WI38 (cell line): ENCODE results near the gene HEPHL1.

Experiments
- H3K4me3 ChIP-seq: 2 replicates; pipeline ENCODE4 v1.5.1; 2011; ENCODE audit warnings: low read depth, mild to moderate bottlenecking, control low read depth, low read length
- CTCF ChIP-seq: IDR thresholded peaks from 2 replicates; pipeline ENCODE4 v1.5.1; 2012; ENCODE audit warnings: low read depth, mild to moderate bottlenecking, control low read depth, low read length

Gene HEPHL1

DNA sequence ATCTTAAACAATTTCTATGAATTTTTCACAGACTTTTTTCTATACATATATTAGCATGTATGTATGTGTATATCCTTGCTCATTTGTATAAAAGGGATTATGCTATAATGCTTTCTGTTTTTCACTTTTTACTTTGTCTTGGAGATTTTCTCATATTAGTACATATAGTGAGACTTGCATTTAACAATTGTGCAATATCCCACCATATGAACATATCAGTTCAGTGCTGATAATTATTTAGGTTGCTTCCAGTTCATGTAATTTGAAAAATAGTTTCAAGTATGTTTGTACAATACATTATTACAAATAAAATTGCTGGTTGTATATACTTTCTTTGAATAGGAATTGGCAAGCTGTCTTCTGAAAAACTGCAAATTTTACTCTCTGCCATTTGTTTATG, 37.9 kb downstream of the HEPHL1 start:
- no peak overlapping the region for H3K4me3 ChIP-seq
- no peak for TF ChIP-seq CTCF

DNA sequence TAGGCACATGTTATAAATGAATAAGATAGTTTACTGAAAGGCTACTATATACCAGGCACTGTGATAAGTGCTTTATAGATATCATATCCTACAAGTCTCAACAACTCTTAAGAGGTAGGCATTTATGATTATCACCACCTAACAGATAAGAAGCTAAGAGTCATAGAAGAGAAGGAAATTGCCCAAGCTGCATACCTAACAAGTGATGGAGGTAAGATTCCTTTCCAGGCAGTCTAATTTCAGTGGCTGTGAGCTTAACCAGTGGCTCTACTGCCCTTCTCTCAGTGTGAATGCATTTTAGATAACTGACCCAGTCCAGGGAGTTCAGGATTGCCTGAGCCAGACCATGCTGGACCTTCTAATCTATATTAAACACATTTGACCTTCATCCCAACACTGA, 39.2 kb downstream of the HEPHL1 start:
- TF ChIP-seq CTCF, result no peak
- H3K4me3 ChIP-seq, result no peak overlapping the region

- no peak overlapping the region for H3K4me3 ChIP-seq
- TF ChIP-seq CTCF, result no peak
These were observed 41.2 kb downstream of the HEPHL1 start for GRCh38 chr11:94062360-94062759.

DNA sequence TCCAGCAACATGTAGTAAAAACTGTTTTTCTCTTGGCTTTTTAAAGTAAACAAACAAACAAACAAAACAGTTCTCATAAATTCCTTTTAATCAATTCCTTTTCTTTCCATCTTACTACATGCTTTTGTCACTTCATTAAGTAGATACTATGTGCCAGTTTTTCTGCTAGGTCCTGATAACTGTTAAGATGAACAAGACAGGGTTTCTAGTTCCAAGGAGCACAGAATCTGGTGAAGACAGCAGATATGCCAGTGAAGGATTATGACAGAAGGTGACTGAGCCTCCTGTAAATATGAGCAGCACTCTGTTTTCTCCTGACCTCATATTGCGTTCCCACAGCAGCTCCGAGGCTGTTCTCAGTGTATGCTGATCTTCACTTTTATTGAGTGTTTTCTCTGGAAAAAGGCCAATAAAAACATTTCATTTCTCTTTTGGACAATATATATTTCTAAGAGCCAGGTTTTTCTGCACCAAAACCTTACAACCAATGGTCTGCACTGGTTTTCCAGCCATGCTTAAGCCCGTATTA, 45.8 kb downstream of the HEPHL1 start:
- no peak overlapping the region for H3K4me3 ChIP-seq
- no peak for TF ChIP-seq CTCF

DNA sequence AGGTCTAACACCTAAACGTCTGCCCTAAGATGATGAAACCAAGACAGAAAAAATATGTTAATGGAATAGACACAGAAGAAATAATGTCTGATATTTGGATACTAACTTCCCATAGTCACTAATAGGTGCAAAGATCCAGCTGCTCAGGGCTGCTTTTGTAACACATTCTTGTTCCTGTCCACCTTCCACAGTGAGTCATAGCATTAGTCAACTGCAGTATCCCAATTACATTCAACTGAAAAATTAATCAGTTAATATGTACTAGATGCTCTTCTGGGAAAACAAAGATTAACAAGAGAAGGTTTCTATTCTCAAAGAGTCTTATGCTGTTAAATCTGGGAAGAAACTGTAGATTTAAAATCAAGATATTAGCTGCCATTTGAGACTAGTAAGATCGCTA, 47.6 kb downstream of the HEPHL1 start:
- no peak overlapping the region for H3K4me3 ChIP-seq
- TF ChIP-seq CTCF, result no peak

DNA sequence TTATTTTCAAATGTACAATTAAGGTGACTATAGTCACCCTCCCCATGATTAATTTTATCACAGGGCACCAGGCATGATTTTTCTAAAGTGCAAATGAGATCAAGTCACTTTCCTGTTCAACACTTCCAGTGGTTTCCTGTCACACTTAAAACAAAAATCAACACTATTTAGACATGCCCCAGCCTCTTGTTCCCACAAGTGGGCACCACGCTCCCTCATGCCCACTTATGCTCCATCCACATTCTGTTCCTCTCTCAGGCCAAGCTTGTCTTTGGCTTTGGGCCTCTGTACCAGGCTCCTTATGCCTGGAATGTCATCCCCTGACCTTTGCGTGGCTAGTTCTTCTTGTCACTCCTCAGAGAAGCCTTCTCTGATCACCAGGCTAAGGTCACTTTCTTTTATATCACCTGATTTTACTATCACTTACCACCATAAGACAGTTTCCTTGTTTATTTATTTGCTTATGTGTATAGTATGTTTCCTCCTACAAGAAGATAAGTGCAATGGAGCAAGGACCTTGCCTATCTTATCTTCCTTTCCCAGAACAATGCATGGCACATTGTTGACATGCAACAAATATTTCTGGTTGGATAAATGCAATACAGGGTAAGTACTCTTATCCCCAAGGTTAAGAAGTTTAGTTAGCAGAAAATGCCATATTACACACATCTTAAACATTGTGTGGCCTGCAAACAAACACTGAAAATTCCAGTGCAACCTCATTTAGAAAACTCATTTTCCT, 56.6 kb downstream of the HEPHL1 start:
- no peak overlapping the region for H3K4me3 ChIP-seq
- TF ChIP-seq CTCF, result no peak

DNA sequence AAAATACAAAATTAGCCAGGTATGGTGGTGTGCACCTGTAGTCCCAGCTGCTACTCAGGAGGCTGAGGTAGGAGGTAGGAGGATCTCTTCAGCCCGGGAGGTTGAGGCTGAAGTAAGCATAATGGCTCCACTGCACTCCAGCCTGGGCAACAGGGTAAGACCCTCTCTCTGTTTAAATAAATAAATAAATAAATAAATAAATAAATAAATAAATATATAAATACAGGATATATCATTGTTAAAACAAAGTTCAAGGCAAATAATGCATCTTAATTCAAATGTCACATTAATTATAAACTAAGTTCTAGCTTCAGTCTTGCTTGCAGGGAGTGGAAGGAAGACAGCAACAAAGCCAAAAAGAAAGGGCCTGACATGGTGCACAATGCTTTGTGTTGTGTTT, 63.0 kb downstream of the HEPHL1 start:
- TF ChIP-seq CTCF, result no peak
- no peak overlapping the region for H3K4me3 ChIP-seq
